ENCODE measurements around the gene CERT1.

CERT1 gene

GRCh38 chr5:75468593-75468992, 42.8 kb downstream of the CERT1 start:
- DNase-seq, result no peak

DNA sequence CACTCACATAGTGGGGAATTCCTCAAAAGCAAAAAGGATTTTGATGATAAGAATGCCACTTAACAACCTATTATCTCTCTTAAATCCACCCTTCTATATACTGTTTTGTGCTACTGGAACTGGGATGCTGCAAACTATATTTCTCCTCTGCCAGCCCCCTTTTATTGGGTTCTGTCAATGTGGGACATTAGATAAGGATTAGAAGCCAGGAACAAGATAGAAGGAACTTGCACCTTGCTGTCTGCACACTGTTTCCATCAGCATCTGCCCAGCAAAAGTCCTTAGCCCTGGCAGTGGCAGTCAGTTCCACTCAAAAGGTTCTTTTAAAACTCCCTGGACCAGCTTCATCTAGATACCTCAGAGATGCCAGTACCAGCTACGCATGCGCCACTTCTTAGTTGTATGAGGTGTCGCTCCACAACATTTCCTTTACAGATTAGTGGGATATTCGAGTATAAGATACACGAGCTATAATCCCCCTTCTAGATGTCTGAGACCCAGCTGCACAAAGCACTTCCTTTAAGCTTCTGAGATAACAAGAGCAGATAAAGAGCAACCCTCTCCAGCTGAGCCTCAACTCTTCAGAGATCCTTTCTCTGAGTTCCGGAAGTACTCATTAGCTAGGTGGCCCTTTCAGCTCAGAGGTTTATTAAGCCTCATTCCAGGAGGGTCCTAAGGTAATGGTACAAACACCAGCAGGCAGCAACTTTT, 45.3 kb downstream of the CERT1 start:
- DNase-seq, result no peak

- DNase-seq, result no peak
These were observed 45.9 kb downstream of the CERT1 start for GRCh38 chr5:75465480-75465879.

GRCh38 chr5:75463726-75464125, 47.7 kb downstream of the CERT1 start:
- no peak for DNase-seq

GRCh38 chr5:75461679-75462078, 49.8 kb downstream of the CERT1 start:
- no peak for DNase-seq

GRCh38 chr5:75460942-75461610, 50.4 kb downstream of the CERT1 start:
- no peak for DNase-seq

DNA sequence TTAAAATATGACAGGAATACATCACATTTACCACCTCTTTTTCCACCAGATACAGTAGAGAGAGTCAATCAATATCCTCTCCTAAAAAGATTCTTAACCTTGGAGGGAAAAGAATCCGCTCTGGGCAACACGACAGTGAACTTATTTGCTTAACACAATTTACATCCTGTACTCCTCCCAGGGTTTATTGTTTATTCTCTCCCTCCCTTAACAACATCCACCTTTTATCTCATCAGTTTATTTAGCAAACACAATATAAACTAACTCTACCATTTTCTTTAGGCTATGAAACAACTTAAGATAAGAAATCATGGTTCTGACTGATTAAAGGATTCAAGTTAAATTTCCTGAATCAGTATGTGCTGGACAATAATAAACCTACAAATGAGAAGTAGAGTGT, 50.9 kb downstream of the CERT1 start:
- DNase-seq, result no peak

- DNase-seq, result no peak
These were observed 53.7 kb downstream of the CERT1 start for GRCh38 chr5:75457691-75458090.

- no peak for DNase-seq
These were observed 54.3 kb downstream of the CERT1 start for GRCh38 chr5:75457161-75457560.

DNA sequence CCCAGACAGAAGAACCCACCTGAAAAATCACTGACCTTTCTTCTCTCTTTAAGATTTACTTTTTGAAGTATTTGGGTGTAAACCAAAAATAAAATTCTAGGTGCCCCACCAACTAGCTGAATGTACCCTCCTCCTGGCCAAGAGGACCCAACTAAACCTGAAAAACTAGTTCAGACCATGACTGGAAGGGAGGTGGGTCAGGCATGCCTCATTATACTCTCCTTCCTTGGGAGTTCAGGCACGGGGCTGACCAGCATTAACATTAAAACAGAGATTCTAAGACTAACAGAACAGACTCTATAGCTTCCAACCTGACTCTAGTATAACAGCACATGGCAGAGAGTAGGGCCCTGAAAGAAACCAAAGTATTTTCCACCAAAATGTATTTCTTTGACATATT, 61.4 kb downstream of the CERT1 start:
- no peak for DNase-seq

GRCh38 chr5:75446068-75446467, 65.4 kb downstream of the CERT1 start:
- no peak for DNase-seq

- no peak for DNase-seq
These were observed 69.9 kb downstream of the CERT1 start for GRCh38 chr5:75441560-75441959.

GRCh38 chr5:75439276-75439675, 72.2 kb downstream of the CERT1 start:
- DNase-seq, result no peak

DNA sequence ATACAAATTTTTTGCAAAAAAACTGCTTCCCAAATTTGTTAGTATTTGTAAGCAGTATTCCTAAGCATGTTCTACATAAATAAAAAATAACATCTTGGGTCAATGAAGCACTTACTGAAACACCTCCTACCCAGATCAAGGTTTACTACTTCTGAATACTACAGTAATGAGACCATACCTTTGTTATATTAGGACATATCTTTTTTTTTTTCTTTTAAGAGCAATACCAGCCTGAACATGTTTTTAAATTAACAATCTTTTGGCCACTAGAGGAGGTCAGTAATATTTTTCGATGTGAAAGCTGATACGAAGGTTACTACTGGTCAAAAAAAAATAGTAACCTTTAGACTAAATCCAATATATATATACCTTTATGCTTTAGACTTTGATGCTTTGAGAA, 72.7 kb downstream of the CERT1 start:
- DNase-seq, result no peak

DNA sequence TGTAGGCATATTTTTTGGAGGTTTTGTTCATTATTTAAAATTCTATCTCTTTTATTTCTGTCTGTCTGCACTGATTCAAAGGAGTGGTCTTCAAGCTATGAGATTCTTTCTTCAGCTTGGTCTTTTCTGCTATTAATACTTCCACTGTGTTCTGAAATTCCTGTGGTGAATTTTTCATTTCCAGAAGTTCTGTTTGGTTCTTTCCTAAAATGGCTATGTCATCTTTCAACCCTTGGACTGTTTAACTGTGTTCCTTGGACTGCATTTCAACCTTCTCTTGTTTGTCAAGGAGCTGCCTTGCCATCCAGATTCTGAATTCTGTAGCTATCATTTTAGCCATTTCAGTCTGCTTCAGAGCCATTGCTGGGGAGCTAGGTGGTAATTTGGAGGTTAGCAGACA, 76.3 kb downstream of the CERT1 start:
- no peak for DNase-seq

GRCh38 chr5:75433814-75434506, 77.5 kb downstream of the CERT1 start:
- DNase-seq, result no peak

- no peak for DNase-seq
These were observed 97.2 kb downstream of the CERT1 start for GRCh38 chr5:75414241-75414640.

- no peak for DNase-seq
These were observed 99.1 kb downstream of the CERT1 start for GRCh38 chr5:75412111-75412990.

- DNase-seq, result no peak
These were observed 106.1 kb downstream of the CERT1 start for GRCh38 chr5:75405296-75405695.

- DNase-seq, result peak; percentile 58
These were observed 116.2 kb downstream of the CERT1 start for GRCh38 chr5:75395277-75395676.

DNA sequence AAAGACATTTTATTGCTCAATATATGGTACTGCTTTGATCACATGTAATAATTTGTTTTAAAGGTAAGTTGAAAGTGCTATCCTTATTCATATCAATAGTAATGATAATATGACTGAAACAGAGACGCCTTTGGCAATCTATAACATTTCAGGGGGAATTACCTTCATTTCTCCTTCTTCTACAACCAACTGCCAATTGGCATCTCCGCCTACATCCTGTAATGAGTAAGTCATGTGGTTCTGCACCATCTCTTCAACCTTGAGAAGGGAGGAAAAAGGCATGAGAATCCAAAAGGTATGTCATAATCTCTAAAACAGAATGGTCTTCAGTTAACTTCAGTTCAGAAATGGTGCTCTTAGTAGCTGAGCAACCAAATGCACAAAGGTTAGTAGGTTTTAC, 122.0 kb downstream of the CERT1 start:
- DNase-seq, result no peak

GRCh38 chr5:75387806-75388205, 123.6 kb downstream of the CERT1 start:
- DNase-seq, result no peak

DNA sequence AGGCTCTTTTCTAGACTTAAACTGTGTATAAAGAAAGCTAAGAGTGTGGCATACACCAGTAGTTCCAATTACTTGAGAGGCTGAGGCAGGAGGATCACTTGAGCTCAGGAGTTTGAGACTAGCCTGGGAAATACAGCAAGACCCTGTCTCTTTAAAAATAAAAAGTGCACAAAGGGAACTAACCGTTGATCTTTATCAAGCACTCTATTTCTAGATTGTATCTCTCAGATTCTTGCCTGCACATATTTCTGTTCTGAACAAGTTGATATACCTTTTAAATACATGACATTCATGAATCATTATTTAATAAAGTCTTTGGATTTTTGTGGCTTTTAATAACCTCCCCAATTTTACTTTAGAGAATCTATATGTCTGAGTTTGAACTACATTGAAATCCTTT, 127.2 kb downstream of the CERT1 start:
- no peak for DNase-seq
